ENCODE data around the gene USH2A.

- TF ChIP-seq POLR2A (IDR thresholded peaks at IDR 0.05) (no peak), CTCF (IDR thresholded peaks at IDR 0.05) (no peak)
Measured at GRCh38 chr1:215857317-215857716, 565.9 kb downstream of the USH2A start.

Measured in prostate gland (tissue), 2 donors.